H1 (cell line): ENCODE measurements around the gene GAS7. TPM values are rescaled to one million over a fixed set of nuclear protein-coding genes. Genes with fewer than 3 reads are reported as not detected.

ENCODE experiments used
- CBX5 ChIP-seq: fragments of 300-800, 300-1000 bp; sonication (generic); IDR thresholded peaks from 2 replicates; pipeline ENCODE4 v1.7.1; 2016; ENCODE audit warnings: antibody characterized with exemption, low read length, low read depth
- CHD7 ChIP-seq: fragments of 300-600 bp; sonication (generic); IDR thresholded peaks from 2 replicates; pipeline ENCODE4 v1.7.1; 2012; ENCODE audit warnings: low read length, moderate library complexity, mild to moderate bottlenecking, inconsistent platforms; ENCODE audit not compliant: insufficient replicate concordance
- EZH2 ChIP-seq: fragments of 200-600 bp; sonication (generic); IDR thresholded peaks from 2 replicates; pipeline ENCODE4 v1.7.1; 2012; ENCODE audit warnings: low read depth, mild to moderate bottlenecking, moderate library complexity, low read length, inconsistent platforms; ENCODE audit not compliant: severe bottlenecking
- KDM4A ChIP-seq: IDR thresholded peaks from one replicate; pipeline ENCODE4 v1.7.1; 2012; ENCODE audit warnings: low read depth, mild to moderate bottlenecking, moderate library complexity, low read length, inconsistent platforms; ENCODE audit not compliant: severe bottlenecking
- POLR2A ChIP-seq, 2 experiments: IDR thresholded peaks; 1 replicate in 1 of 2; 2 replicates in 1 of 2; pipeline ENCODE4 v1.6.1; 2011; ENCODE audit warnings: low read depth in 2 of 2, low read length in 2 of 2, mild to moderate bottlenecking in 2 of 2; ENCODE audit errors: control extremely low read depth in 1 of 2
- POLR2AphosphoS5 ChIP-seq: IDR thresholded peaks from 2 replicates; pipeline ENCODE4 v1.6.1; 2011; ENCODE audit warnings: low read depth, low read length
- RBBP5 ChIP-seq: IDR thresholded peaks from 2 replicates; pipeline ENCODE4 v1.7.1; 2012; ENCODE audit warnings: low read depth, mild to moderate bottlenecking, inconsistent platforms, low read length, moderate library complexity, borderline replicate concordance
- SAP30 ChIP-seq: fragments of 300-600 bp; sonication (generic); IDR thresholded peaks from 2 replicates; pipeline ENCODE4 v1.7.1; 2012; ENCODE audit warnings: low read length, moderate library complexity, mild to moderate bottlenecking, inconsistent platforms; ENCODE audit not compliant: insufficient read depth, insufficient replicate concordance
- SRF ChIP-seq: IDR thresholded peaks from 2 replicates; pipeline ENCODE4 v1.6.1; 2011; ENCODE audit warnings: mild to moderate bottlenecking, low read depth, low read length, moderate library complexity
- polyA plus RNA-seq, 7 experiments: library from polyadenylated mRNA; depleted of rRNA in 3 of 7; stranded (reverse) in 5 of 7; unstranded in 2 of 7; fragments of >200 nt in 5 of 7; fragments of 200-250 nt in 2 of 7; gene quantifications; 1 replicate in 5 of 7; 2 replicates in 1 of 7; 4 replicates in 1 of 7; pipeline versions ENCODE4 v1.2.1 to v1.2.3, GENCODE V29; 2011 to 2013; ENCODE audit warnings: missing spikeins in 2 of 7, mixed read lengths in 2 of 7
- total RNA-seq: library from RNA; stranded (reverse); fragmentation: NEBNext Ultra II Directional; extraction: Animal tissue kit (Norgen Biotek cat#: 25700); gene quantifications from 2 replicates; pipeline ENCODE4 v1.2.1, GENCODE V29; 2021
- TF ChIP-seq, protein P1 (sequence below): IDR thresholded peaks from 2 replicates; pipeline ENCODE4 v1.6.1; 2012; ENCODE audit warnings: inconsistent platforms

GAS7 gene
- total and polyA plus RNA-seq, 2 of the 8 experiments (the other 6 are each of a cell fraction or from before 2014, with no cell fraction given): 5.0 to 14.5 TPM

DNA sequence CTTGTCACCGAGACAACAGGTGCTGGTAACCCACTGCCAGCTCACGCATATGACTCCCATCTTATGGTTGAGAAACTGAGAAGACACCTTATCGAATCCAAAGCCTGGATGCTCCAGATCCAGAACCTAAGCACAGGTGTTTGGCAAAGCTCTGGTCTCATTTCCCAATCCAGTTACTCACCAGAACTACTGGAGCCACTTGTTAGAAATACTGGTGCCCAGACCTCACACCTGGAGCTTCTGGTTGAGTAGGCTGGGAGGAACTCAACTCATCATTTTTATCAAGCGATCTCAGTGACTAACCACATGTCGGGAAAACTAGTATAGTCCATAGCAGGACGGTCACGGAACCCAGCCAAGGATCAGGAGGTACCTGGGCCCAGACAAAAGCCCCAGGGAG is 206.6 kb downstream of the GAS7 start (continued):
- no peak for TF ChIP-seq CHD7
- TF ChIP-seq, protein P1, sequence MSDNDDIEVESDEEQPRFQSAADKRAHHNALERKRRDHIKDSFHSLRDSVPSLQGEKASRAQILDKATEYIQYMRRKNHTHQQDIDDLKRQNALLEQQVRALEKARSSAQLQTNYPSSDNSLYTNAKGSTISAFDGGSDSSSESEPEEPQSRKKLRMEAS: no peak
- no peak for TF ChIP-seq RBBP5
- no peak for TF ChIP-seq POLR2A (IDR thresholded peaks at IDR 0.05; ENCODE audit: control extremely low read depth in 1 of 2, low read depth in 2 of 2, low read length in 2 of 2)
- TF ChIP-seq SAP30: no peak
- TF ChIP-seq POLR2AphosphoS5: no peak
- TF ChIP-seq SRF: no peak
- TF ChIP-seq KDM4A: no peak
- no peak for TF ChIP-seq EZH2
- TF ChIP-seq CBX5: no peak
